OCI-LY3 (cell line): ENCODE results near the gene MSMO1.

Experiments
- H2AFZ ChIP-seq: fragments of 200-600, 300-600 bp; shearing (Covaris generic); 2 replicates; pipeline ENCODE4 v1.6.0; 2014; ENCODE audit warnings: antibody characterized with exemption, low read depth, low read length
- H3K27ac ChIP-seq: fragments of 200-600, 300-600 bp; sonication (generic); 2 replicates; pipeline ENCODE4 v1.5.1; 2014; ENCODE audit warnings: mild to moderate bottlenecking, low read length, moderate library complexity, mixed read lengths
- H3K27me3 ChIP-seq: fragments of 200-600, 300-600 bp; sonication (generic); 2 replicates; pipeline ENCODE4 v1.6.1; 2014; ENCODE audit warnings: low read depth, low read length, mixed read lengths
- H3K36me3 ChIP-seq: fragments of 200-600, 300-600 bp; sonication (generic); replicated peaks from 2 replicates; pipeline ENCODE3; 2014; ENCODE audit warnings: low read depth, low read length, mixed read lengths
- H3K4me1 ChIP-seq: fragments of 300-600, 200-600 bp; sonication (generic); 2 replicates; pipeline ENCODE4 v1.6.1; 2014; ENCODE audit warnings: low read length, mixed read lengths
- H3K4me2 ChIP-seq: fragments of 200-600, 300-600 bp; sonication (generic); 2 replicates; pipeline ENCODE4 v1.6.1; 2014; ENCODE audit warnings: low read length, mixed read lengths
- H3K4me3 ChIP-seq: fragments of 300-600, 200-600 bp; sonication (generic); 2 replicates; pipeline ENCODE4 v1.5.1; 2014; ENCODE audit warnings: antibody characterized with exemption, mild to moderate bottlenecking, low read length, moderate library complexity
- H3K79me2 ChIP-seq: fragments of 300-600, 200-600 bp; shearing (Covaris generic); 2 replicates; pipeline ENCODE4 v1.6.1; 2014; ENCODE audit warnings: mild to moderate bottlenecking, low read length, mixed read lengths
- H3K9ac ChIP-seq: fragments of 300-600, 200-600 bp; shearing (Covaris generic); 2 replicates; pipeline ENCODE4 v1.6.0; 2014; ENCODE audit warnings: mild to moderate bottlenecking, low read length, moderate library complexity
- H3K9me3 ChIP-seq: fragments of 200-600, 300-600 bp; shearing (Covaris generic); 2 replicates; pipeline ENCODE4 v1.6.1; 2014; ENCODE audit warnings: low read length, mixed read lengths; ENCODE audit not compliant: insufficient read depth
- H4K20me1 ChIP-seq: fragments of 200-600, 300-600 bp; sonication (generic); 2 replicates; pipeline ENCODE4 v1.6.1; 2016; ENCODE audit warnings: low read length, mixed read lengths; ENCODE audit not compliant: insufficient read depth
- EZH2phosphoT487 ChIP-seq: fragments of 200-600 bp; shearing (Covaris generic); IDR thresholded peaks from 2 replicates; pipeline ENCODE4 v1.6.1; 2018; ENCODE audit warnings: antibody characterized with exemption, mixed run types, low read depth
- TF ChIP-seq, protein P1 (sequence below): fragments of 200-600, 300-600 bp; sonication (generic); IDR thresholded peaks from 2 replicates; pipeline ENCODE4 v1.5.1; 2014; ENCODE audit warnings: antibody characterized with exemption, low read length, low read depth

MSMO1 gene

GRCh38 chr4:165288639-165289422, 38.6 kb upstream of the MSMO1 start:
- H3K9ac ChIP-seq = no peak overlapping the region
- peaks cover 9% of the 10 kb centered on the region; the same call in 1 of the 2 replicates for H3K4me1 ChIP-seq
- H2AFZ ChIP-seq = no peak overlapping the region
- no peaks in the 10 kb centered on the region for H3K36me3 ChIP-seq
- H3K4me3 ChIP-seq = no peak overlapping the region
- H3K27me3 ChIP-seq = no peaks in the 10 kb centered on the region
- 0 out of 2 replicates have a peak, but pooled peaks cover 4% of the 10 kb centered on the region for H4K20me1 ChIP-seq
- no peaks in the 10 kb centered on the region for H3K9me3 ChIP-seq
- no peaks in the 10 kb centered on the region; the same call in 1 of the 2 replicates for H3K79me2 ChIP-seq
- TF ChIP-seq EZH2phosphoT487 = no peak
- TF ChIP-seq, protein P1, sequence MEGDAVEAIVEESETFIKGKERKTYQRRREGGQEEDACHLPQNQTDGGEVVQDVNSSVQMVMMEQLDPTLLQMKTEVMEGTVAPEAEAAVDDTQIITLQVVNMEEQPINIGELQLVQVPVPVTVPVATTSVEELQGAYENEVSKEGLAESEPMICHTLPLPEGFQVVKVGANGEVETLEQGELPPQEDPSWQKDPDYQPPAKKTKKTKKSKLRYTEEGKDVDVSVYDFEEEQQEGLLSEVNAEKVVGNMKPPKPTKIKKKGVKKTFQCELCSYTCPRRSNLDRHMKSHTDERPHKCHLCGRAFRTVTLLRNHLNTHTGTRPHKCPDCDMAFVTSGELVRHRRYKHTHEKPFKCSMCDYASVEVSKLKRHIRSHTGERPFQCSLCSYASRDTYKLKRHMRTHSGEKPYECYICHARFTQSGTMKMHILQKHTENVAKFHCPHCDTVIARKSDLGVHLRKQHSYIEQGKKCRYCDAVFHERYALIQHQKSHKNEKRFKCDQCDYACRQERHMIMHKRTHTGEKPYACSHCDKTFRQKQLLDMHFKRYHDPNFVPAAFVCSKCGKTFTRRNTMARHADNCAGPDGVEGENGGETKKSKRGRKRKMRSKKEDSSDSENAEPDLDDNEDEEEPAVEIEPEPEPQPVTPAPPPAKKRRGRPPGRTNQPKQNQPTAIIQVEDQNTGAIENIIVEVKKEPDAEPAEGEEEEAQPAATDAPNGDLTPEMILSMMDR = no peak
- no peak overlapping the region for H3K27ac ChIP-seq
- no peak overlapping the region for H3K4me2 ChIP-seq

DNA sequence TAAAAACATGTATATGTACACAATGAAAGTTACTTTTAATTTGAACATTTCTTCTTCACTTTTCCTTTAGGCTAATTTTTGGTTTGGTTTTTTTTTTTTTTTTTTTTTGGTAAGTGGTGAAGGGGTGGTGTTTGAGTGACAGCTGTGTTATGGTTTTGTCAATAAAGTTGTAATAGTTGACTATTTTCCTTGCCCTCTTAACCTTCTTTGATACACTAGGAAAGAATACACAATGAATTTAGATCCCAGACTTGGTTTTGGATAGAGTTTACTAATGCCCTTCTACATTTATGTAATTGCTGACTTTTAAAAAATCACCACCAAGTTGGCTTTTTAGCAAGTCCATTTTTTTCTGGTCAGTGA, 38.1 kb upstream of the MSMO1 start:
- Histone ChIP-seq H3K79me2 (no peaks in the 10 kb centered on the region; the same call in 1 of the 2 replicates), H2AFZ (no peak overlapping the region), H3K4me1 (peaks cover 14% of the 10 kb centered on the region), H3K9me3 (no peaks in the 10 kb centered on the region), H3K27me3 (no peaks in the 10 kb centered on the region), H3K36me3 (no peaks in the 10 kb centered on the region), H3K4me2 (no peak overlapping the region), H3K27ac (no peak overlapping the region), H3K4me3 (no peak overlapping the region), H4K20me1 (0 out of 2 replicates have a peak, but pooled peaks cover 4% of the 10 kb centered on the region), H3K9ac (no peak overlapping the region)
- TF ChIP-seq EZH2phosphoT487 = no peak
- TF ChIP-seq, protein P1 = no peak

- H3K4me1 ChIP-seq = peaks cover 21% of the 10 kb centered on the region
- H3K9ac ChIP-seq = no peak overlapping the region
- H3K9me3 ChIP-seq = no peaks in the 10 kb centered on the region
- H3K36me3 ChIP-seq = peaks cover 4% of the 10 kb centered on the region
- TF ChIP-seq, protein P1 = no peak
- no peak for TF ChIP-seq EZH2phosphoT487
- no peaks in the 10 kb centered on the region for H3K27me3 ChIP-seq
- no peak overlapping the region for H3K27ac ChIP-seq
- H4K20me1 ChIP-seq = 0 out of 2 replicates have a peak, but pooled peaks cover 8% of the 10 kb centered on the region
- H2AFZ ChIP-seq = no peak overlapping the region
- no peak overlapping the region for H3K4me3 ChIP-seq
- no peak overlapping the region for H3K4me2 ChIP-seq
- H3K79me2 ChIP-seq = no peaks in the 10 kb centered on the region; the same call in 1 of the 2 replicates
Measured at GRCh38 chr4:165293061-165293460, 34.4 kb upstream of the MSMO1 start.

- peak overlapping the region; percentile 88 for H3K4me2 ChIP-seq
Measured at GRCh38 chr4:165293927-165294649, 33.4 kb upstream of the MSMO1 start.

More at GRCh38 chr4:165293927-165294649, 33.4 kb upstream of the MSMO1 start:
- Histone ChIP-seq H3K9me3 (no peaks in the 10 kb centered on the region), H3K4me1 (peaks cover 17% of the 10 kb centered on the region), H4K20me1 (0 out of 2 replicates have a peak, but pooled peaks cover 4% of the 10 kb centered on the region), H3K4me3 (peak overlapping the region; percentile 69; the same call in 1 of the 2 replicates), H3K36me3 (peaks cover 4% of the 10 kb centered on the region), H3K27me3 (no peaks in the 10 kb centered on the region), H3K27ac (no peak overlapping the region), H2AFZ (no peak overlapping the region), H3K9ac (no peak overlapping the region), H3K79me2 (no peaks in the 10 kb centered on the region)
- no peak for TF ChIP-seq EZH2phosphoT487
- TF ChIP-seq, protein P1 = no peak
